CMK (cell line): ENCODE results near the gene HHEX.

Source experiments
- DNase-seq: peaks from one replicate; pipeline ENCODE4 v3.0.0-alpha.2; 2010; ENCODE audit warnings: low read depth

HHEX gene

DNA sequence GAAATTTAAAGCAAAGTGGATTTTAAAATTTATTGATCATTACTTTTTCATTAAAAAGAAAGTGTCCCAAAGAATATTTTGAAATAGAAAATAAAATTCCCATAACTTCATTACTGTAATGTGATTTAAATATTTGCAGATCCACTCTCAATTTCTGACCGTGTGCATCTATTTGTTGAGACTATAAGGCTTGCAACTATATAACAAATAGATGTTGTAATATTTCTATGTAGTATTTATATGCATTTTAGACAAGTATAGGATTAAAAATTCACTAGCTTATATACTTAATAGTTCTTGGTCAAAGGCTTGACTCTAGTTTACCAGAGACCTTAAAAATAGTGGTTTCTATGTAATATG, 3.8 kb downstream of the HHEX start:
- DNase-seq: no peak

DNA sequence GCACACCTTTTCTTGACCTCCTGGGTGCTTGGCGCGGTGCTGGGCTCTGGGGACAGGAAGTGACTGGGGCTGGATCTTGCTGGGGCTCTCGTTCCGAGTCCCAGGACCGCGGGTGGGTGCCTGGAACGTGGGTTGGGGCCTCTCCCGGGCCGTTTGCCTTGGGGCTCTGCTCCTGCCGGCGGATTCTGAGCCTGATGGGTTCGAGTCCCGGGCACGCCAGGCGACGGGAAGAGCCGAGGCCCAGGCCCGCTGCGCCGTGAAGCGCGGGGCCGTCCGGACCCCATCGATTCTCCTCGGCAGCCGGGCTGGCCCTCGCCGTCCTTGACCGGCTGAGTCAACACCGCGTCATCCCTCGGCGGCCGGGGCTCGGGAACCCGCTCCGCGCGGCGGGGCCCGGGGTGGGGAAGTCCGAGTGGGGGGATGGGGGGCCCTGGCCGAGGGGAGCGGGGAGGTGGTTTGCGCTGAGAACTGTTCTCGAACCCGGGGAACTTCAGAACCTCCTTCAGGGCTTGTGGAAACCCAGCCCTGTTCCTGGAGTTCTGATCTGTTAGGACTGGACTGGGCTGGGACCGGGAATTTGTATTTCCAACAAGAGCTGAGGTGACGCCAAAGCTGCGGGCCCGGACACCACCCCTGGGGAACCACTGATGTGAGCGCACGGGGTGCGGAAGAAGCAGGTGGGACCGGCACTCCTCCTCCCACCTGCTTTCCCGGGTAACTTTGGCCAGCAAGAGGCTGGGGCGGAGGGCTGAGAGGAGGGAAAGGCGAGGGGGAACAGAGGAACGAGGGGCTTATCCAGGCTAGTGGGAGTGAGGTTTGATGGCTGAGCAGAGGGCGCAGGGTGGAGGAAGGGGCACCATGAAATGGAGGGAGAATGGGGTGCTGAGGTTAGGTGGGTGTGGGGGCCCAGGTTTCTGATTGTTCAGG, 6.2 kb downstream of the HHEX start:
- no peak for DNase-seq

DNA sequence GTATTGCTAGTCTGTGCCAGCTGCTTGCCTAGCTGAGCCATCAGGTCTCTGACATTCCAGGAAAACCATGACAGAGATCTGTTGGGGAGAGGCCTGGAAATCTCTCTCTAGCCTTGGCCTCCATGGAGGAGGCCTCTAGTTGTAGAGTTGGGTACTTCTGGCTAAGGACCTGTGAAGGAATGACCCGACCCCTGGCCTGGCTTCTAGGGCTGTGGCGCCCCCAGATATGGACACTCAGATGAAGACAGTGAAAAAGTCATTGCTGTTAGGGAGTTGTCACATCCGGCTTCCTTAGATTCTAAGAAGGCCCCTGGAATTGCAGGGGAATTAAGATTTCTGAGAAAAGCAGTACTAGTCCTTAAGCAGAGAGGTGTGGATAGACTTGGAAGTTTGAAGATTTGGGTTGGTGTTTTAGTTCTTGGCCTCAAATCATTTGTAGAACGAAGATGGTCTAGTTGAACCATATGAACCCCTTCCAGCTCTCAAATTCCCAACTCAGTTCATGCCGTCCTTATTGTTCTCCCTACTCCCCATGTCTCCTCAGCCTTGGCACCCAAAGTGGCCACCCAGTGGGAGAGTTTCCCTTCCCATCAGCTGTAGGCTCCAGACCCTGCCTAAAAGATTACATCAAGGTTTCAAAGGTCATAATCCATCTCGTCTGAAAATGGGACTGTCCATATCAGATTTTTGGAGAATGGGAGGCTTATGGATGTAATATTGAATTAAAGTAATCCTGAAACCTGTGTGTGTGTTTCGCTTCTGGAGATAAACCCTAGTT, 7.0 kb downstream of the HHEX start:
- no peak for DNase-seq

DNA sequence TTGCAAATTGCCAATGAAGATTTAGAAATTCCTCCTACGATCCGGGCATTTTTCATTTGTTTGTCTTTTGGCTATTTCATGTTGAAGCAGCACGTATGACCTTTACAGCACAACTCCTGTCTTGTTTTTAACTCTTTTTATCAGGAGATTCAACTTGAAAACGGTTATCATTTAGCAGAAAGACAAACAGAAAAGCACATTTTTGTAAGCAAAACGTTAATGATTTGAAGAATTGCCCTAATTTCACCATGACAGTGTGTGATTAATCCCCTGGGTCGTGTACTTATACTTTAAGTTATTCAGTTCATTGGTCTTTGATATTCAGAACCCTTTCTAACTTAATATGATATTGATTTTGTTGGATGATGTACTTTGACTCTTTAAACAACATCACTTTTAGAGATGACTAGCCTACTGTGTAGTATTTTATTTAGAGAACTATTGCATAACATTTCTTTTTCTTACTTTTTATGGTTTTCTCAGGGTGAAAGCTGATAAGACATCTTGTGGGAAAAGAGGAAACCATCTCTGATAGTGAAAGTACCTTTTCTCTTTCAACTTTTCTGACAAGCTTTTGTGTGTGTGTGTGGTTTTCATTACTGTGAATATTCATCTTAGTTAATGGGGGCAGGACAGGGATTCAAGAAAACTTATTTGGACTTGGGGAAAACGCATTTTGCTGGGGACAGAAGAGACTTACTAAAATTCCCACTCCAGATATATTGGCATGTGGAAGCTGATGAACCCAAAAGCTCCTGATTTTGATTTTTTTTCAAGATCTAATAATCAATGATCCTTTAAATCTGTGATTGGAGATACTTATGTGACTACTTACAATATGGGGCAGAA, 8.1 kb downstream of the HHEX start:
- DNase-seq: no peak

DNA sequence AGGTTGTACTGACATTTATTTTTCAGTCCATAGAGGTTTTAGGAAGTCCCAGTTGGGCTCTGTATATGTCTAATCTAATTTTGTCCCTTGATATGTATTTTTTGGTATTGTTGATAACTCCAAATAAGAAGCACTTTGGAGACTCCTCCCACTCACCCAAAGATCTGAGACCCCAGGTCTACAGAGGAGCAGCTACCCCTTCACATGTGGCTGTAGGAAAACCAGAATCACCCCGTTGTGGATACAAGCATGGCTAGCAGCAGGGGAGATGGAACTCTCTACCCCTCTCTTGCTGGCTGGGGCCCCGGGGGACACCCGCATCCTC, 9.4 kb downstream of the HHEX start:
- no peak for DNase-seq

DNA sequence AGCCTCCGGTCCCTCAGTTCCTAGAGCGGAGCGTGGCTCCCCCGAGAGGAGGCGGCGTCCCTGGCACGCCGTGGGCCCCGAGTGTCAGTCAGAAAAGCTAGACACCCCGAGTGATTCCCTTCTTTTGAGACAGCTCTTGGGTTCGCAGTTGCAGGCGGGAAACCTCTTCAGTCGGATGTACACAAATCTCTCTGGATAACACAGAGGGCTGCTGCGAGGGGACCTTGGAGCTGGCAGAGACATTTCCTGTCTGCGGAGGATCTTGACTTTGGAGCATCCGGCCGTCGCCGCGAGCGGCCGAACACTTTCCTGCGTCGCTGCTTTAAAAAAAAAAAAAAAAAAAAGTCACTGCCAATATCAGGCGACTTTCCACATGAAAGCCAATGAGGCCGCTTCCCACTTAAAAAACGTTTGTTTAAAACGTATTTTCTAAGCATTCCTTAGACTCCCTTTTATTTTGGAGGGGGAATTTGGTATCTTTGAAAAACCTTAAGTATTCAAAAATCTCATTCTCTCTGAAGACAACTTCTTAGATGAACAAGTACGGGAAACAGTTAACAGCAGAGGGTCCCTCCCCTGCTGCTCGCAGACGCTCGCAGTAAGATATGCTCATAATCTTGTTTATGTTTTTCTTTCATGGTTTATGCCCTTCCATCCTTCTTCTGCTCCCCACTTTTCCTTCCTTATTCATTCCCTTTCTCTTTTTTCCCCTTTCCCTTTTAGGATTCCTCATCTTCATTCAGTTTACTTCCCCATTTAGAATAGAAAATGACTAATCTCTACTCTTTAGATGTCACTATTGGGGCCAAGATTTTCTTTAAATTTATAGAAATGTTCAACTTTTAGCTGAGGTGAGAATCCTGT, 10.0 kb downstream of the HHEX start:
- DNase-seq: no peak

DNA sequence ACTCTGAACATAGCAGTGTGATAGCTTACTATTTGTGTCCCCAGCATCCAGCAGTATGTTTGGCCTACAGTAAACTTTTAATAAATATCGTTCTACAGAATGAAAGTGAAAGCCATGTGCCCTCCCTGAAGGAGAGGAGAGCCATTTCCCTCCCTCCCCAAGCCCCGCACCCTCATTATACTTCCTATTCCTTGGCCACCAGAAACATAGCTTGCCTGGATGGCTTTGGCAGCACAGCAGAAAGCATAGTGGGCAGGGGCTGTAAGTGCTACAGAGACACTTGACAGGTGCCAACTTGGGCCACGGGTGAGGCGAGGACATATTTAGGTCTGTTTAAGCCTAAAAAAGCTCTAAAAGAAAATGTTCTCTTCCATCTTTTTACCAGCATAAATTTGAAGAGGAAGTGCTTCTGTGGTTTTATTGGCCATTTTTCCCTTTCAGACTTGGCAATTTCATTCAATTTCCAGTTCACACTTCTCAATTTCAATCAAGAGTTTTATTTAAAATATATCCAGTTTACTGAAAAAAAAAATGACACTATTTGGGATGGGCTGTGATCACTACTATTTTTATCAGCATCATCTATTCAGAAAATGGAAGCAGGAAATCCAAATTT, 12.7 kb downstream of the HHEX start:
- DNase-seq: no peak

DNA sequence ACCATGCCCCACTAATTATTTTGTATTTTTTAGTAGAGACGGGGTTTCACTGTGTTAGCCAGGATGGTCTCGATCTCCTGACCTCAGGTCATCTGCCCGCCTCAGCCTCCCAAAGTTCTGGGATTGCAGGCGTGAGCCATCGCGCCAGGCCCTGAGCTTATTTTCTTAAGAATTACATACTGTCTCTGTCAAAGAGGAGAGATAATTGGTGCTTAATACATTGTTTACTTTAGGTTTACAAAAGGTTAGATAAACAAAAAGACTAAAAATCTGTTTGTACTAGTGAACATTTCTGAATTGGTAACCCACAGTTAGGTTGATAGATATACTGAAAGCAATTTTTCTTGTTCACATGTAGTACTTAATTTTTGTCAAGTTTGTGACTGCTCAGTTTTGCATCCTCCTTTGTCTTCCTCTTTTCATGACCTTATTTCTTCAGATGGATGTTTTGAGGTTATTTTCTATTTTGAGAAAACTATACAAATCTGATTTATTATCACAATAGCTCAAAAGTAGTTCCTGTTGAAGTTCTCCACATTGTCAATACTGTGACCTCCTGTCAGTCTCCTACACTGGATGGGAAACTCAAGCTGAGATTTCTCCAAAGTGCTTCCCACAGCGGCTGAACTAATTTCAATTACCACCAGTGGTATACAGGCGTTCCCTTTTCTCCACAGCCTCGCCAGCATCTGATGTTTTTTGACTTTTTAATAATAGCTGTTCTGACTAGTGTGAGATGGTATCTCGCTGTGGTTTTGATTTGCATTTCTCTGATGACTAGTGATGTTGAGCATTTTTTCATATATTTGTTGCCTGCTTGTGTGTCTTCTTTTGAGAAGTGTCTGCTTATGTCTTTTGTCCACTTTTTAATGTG, 22.5 kb downstream of the HHEX start:
- DNase-seq: no peak

DNA sequence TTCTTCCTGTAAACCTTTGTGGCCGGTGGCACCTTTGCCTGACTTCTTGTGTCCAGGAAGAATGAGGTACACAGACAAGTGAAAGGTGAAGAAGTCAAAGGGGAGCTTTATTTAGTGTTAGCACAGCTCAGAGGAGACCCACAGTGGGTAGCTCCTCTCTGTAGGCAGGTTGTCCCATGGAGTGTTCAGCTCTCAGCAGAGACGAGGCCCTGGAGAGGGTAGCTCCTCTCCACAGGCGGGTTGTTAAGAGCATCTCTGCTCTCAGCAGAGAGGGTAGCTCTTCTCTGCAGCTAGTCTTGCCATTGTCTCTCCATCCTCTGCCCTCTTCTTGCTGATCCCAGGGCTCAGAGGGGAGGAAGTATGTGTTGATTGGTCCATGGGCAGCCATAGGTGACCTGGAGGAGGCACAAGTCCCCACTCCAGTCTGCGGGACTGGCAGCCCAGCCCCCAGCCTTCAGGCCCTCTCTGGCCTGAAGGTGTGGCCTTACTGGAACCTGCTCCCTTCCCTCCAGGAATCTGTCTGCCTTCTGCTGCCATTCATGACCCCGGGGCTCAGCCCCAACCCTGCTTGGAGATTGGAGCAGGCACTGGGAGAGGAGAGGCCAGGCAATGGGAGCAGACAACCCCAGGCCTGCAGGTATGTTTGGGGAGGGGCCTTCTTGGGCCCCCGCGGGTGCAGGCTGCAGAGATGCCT, 24.5 kb downstream of the HHEX start:
- no peak for DNase-seq

DNA sequence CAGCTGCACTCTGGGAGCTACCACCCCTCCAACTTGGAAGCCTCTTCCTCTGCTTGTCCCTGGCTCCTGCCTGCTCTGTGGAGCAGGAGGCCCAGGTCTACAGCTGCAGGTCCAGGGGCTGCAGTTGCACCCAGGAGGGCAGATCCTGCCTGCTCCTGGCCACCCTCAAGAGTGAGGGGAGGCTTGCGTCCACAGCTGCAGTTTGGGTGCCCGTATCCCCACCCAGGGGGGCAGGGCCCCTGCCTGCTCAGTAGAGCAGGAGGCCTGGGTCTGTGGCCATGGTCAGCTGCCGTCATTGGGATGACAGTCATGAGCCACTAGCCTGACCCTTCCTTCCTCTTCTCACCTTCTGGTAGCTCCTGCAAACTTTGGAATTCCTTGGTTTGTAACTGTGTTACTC, 25.1 kb downstream of the HHEX start:
- no peak for DNase-seq

DNA sequence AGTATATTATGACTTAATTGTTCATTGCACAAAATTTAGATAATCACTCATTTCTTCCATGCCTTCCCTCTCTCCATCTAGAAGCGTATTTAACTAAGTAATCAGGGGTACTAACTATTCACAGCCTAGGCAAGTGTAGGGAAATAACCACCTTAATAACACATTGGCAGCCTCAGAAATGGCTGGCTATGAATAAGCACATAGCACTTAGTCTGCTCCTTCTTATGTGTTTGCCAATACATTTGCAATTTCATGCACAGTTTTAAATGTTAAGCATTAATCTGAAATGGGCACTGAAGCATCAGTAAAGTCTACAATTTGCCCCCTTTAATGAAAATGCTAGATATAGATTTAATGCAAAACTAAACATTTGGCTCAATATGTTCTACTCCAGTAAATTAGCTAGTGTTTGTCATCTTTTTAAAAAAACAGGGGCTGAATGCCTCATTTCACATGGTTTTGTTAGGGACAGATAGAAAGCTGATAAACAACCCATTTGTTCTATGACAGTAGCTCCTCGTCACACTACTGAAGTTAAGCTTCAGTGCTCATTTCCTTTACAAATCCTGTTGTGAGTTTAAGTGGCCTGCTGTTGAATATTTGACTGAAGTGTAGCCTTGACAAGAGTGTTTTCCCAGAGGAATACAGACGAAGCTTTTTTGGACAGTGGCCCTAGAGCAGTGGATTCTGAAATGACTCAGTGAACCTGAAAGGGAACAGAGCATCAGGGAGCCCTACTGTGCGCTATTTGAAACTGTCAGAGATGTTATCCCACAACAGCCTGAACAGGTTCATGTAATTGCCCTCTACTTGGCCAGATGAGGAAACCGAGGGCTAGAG, 30.5 kb downstream of the HHEX start:
- no peak for DNase-seq

DNA sequence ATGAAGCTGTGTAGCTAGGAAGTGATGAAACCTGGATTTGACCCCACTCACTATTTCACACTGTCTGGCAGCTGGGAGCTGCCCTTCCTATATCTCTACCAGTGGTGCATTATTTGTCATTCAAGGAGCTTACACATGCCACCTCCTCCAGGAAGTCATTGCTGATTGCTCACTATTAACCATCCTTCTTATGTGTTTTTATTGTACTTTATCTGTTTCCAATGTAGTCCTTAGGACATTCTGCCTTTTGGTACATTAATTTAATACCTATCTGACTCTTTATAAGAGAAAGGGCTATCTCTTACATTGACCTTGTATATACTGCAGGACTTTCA, 31.0 kb downstream of the HHEX start:
- DNase-seq: no peak

DNA sequence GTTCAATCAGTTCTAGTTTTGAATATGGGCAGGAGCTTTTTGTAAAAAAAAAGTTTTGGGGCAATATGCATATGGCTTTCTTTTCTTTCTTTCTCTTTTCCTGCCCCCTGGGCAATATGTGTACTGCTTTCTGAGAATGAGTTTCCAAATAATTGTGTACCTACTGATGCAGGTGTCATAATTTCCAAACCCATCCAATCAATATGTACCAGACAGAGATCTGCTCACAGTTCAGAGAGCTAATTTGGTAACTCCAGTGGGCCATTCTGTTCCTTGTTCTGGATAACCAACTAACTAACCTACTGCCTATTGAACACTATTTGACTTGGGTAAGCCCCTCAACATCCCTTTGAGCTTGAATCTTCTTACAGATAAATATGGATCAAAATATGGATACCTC, 32.6 kb downstream of the HHEX start:
- no peak for DNase-seq

DNA sequence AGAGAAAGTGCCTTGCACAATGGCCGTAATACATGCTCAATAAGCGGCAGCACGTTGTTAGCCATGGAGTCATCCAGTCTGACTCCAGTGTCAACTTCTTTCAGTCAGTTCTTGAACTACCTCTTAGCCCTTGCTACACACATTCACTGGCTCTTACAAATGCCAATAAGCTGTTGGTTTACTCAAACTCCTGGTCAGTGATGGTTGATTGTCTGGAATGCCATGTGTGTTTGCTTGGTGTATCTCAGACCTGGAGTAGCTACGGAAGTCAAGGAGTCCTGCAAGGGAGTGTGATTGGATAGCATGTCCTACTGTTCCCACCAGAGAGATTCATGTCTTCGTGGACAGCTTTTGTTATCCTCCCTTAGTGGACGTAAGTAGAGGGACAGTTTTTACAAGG, 37.4 kb downstream of the HHEX start:
- DNase-seq: no peak

DNA sequence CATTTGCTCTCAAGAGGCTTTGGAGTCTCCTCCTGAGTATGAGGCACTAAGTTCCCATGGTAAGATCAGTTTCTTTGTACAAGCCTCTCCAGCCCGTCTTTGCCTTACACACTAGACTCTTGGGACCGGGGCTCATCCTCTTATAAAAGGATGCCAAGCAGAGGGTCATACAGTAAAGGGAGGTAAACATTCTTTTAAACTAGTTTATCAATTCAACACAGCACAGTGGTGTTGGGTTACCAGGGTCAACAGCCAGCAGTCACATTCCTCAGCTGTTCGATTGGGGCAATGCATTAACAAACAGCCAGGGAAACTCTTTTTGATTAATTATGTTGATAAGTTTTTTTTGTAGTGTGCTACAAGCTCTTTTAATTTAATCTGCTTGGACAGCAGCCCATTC, 37.8 kb downstream of the HHEX start:
- DNase-seq: no peak

DNA sequence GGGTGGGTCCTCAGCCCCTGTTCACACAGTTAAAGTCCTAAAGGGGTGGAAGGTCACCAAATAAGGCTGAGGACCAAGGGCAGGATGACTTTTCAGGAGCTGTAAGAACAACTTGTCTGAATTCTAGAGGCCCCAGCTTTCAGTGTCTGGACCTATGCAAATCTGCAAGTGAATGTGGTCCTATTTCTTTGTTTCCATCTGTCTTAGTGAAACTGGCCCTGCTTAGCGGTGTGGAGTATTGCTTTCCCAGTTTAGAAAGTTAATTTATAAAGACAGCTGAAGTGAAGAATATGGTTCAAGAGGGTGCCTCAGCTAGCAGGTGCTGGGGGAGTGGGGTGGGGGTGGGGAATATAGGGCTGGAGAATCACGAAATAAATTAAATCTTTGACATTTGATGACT, 40.1 kb downstream of the HHEX start:
- no peak for DNase-seq

DNA sequence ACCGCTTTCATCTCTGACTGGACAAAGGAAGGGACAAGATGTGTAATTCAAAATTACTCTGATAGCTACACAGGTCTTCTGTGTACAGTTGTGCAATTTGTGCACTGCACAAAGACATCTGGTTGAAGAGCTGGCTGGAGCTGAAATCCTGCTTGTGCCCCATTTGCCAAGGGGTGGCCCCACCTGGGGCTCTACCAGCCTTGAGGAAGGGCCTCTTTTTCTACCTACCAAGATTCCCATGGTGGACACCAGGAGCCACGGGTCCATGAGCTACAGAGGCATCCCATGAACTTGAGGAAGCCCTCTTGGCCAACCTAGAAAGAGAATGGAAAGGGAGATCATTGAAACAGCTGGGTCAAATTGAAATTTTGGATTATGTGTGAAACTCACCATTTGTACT, 43.2 kb downstream of the HHEX start:
- no peak for DNase-seq

DNA sequence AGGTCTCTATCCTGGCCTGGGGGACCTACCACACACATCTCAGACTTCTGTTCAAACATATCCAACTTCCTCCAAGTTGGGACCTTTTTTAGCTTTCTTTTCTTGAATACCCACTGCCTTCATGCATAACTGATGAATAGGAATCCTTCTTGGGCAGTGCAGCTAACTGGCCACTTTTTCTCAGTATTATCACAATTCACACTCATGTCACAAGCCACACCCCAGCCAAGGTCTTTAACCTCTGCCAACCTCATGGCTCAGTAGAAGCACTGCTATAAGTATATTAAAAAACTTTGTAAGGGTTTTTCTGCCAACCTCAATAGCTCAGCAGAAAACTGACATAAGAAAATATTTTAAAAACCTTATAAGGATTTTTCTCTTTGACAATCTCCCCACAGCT, 44.5 kb downstream of the HHEX start:
- no peak for DNase-seq

DNA sequence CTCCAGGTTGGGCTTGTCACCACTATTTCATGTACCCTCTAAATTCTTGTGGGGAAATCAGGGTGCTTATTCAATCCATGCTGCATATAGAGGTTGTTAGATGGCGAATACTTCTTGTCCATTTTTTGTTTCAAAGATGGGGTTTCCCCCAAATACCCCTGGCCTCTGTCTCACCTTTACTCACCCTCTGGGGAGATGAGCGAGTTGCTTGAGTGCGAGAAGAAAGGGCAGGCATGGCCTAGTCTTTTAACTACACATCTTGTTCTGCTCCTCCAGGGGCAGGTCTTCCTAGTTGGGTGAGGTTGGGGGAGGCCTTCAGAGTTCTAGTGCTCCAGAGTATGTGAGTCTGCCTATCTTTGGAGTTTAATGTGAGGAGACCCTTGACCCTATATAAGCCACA, 46.2 kb downstream of the HHEX start:
- no peak for DNase-seq
